ENCODE results near the gene AK5.

AK5 gene

DNA sequence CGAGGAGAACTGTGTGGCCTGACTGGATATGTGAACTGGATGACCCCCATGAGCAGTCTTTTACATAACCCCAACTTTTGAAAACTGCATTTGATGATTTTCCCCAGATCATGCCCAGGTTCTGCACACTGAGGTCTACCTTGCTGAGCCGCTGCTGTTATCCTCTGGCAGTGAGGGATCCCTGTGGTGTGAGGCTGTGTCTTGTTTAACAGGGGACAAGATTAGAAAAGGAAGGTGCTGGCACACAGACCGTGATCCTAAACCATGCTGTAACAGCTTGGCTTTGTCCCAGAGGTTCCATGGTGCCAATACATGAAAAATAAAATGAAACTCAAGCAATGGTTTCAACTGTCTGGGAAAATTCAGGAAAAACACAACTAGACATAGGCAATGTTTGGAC, 266.5 kb downstream of the AK5 start:
- no peak for DNase-seq
- in situ Hi-C loops (cut with MboI; ENCODE audit: low pct_unique_long_range_greater_than_20kb, low sequenced_read_pairs), result no loop called here

DNA sequence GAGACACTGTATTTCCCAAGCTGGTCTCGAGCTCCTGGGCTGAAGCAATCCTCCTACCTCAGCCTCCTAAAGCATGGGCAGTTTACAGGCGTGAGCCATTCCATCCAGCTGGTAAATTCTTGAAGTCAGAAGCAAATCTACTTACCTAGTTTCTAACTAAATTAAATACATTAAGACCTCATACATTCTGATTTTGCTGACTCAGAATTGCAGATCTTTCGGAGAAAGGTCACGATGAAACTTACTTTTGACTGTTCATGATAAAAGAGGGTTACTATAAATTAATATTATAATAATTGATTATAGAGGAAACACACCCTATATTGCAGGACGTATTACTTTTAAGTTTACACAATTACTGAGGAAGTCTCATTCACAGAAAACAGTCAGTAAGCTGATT, 268.3 kb downstream of the AK5 start:
- in situ Hi-C loops (cut with MboI; ENCODE audit: low pct_unique_long_range_greater_than_20kb, low sequenced_read_pairs), result no loop called here

DNA sequence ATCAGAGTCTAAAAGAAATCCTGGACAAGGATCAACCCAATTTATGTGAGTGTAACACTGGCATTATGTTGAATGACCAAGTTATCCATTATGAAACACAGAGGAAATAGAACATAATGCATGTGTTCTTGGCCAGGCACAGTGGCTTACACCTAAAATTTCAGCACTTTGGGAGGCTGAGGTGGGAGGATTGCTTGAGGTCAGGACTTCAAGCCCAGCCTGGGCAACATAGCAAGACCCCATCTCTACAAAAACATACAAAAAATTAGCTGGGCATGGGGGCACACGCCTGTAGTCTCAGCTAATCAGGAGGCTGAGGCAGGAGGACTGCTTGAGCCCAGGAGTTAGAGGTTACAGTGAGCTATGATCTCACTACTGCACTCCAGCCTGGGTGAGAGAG, 270.8 kb downstream of the AK5 start:
- in situ Hi-C loops (cut with MboI; ENCODE audit: low pct_unique_long_range_greater_than_20kb, low sequenced_read_pairs), result no loop called here

More for the DNA sequence above, 268.3 kb downstream of the AK5 start:
- no peak for DNase-seq

DNA sequence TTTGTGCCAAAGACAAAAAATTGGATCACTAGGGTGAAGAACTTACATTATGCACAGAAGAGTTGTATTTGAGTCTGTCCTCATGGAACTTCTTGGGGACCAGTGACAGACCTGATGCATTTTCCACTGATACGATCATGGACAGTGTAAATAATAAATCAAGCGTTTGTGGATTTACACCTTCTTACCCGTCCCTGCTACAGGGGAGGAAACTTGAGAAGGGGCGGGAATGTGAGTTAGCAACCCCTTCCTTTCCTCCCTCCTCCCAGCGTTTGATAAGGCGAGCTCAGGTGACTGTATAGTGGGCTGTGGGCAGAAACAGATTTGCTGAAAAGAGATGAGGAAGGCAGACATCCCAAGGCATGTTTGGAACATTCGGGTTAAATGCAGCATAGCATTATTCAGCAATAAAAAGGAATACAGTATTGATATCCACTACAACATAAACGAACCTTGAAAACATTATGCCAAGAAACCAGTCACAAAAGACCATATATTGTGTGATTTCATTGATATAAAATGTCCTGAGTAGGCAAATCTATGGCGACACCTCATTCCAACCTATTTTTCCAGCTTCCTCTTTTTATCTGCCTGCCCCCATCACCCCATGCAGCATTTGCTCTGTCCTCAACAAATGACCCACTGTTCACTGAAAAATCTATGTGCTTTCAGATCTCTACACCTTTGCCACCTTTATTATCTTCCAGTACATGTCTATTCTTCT, 271.9 kb downstream of the AK5 start:
- in situ Hi-C loops (cut with MboI; ENCODE audit: low pct_unique_long_range_greater_than_20kb, low sequenced_read_pairs), result no loop called here
- peak; percentile 30 for DNase-seq

More for the DNA sequence above, 270.8 kb downstream of the AK5 start:
- DNase-seq, result no peak

DNA sequence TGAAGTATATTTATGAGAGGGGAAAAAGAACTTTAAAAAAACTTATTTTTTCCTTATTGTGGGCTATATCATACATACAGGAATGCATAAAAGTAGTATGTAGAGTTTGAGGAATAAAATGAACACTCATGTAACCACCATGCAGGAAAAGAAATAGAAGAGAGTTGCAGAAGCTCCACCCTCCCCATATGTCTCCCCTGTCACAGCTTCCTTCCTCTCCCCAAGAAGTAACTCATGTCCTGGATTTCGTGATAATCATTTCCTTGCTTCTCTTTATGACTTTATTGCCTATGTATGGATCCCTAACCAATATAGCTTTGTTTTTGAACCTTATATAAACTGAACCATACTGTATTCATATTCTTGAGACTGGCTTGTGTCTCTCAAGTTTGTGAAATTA, 274.2 kb downstream of the AK5 start:
- in situ Hi-C loops (cut with MboI; ENCODE audit: low pct_unique_long_range_greater_than_20kb, low sequenced_read_pairs), result no loop called here
- peak; percentile 28 for DNase-seq

DNA sequence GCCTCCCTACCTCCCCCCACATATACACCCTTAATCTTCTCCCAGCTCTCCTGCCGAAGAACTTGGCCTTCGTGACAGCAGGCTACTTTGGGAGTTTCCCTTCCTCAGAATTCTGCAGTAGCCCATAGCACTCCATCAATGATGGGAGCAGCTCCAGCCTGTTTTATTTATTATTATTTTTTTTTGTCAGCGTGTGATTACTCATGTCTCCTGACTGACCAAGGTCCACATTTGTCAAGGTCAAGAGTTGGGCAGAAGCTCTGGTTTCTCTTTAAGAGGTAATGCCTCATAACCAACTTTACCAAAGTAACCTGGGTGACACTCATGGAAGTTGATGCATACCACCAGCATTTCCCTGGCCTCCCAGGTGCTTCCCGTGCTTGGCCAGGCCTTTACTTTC, 275.2 kb downstream of the AK5 start:
- in situ Hi-C loops (cut with MboI; ENCODE audit: low pct_unique_long_range_greater_than_20kb, low sequenced_read_pairs), result no loop called here
- no peak for DNase-seq

DNA sequence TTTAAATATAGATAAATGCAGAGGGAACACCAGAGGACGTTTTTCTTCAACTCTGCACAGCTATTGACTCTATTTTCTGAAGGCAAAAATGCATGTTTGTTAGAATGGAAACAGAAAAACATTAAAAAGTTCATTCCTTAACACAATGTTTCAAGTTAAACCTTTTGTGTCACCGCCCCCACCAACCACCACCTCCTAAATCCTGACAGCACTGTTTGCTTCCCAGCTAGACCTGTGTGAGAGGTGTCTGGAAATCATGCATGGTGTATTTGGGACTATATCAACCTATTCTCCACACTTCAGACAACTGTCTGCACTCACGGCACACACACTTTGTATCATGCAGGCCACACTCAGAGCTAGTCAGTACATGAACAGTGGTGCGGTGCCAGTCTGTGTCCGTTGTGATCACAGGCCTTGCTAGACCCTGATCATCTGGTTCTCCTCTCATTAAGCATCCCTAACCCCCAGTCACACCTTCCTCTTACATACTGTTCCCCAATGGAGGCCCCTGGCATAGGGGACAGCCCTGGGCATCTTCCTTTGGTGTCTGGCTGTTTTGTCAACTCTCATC, 276.9 kb downstream of the AK5 start:
- no peak for DNase-seq
- in situ Hi-C loops (cut with MboI; ENCODE audit: low pct_unique_long_range_greater_than_20kb, low sequenced_read_pairs), result no loop called here

DNA sequence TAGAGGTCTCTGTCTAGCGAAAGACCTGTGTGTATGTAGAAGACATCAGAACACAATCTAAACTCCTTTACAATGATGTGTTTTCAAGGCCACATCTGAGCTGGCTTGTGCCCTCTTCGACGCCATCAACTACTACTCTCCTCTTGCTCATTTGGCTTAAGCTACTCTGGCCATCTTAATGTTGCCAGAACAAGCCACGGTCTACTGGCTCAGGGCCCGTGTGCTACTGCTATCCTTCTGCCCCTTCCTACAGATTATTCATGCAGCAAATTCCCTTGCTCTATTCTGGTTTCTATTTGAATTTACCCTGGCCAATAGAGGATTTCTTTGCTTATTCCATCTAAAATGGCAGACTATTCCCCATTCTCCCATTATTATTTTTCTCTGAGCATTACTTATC, 278.9 kb downstream of the AK5 start:
- DNase-seq, result no peak
- in situ Hi-C loops (cut with MboI; ENCODE audit: low pct_unique_long_range_greater_than_20kb, low sequenced_read_pairs), result no loop called here

DNA sequence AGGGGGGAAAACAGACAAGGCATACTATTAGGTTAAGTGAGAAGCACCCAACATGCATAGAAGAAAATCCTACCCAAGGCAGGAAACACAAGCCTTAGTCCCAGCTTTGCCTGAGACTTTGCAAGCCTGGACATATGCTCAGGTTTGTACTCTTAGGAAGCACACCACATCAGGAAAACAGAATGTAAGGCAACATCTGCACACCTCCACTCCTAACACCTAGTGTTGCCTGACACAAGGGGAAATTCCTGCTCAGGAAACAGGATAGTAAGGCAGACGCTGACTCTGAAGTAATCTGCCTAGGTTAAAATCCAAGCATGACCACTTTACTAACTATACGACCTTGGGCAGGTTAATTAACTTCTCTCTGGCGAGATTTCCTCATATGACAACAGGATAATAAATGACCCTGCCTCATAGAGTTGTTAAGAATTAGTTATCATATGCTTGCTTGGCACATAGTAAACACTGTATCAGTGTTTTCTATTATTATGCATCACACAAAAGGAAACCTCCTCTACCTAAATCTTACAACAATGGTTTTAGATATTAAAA, 280.9 kb downstream of the AK5 start:
- no peak for DNase-seq
- in situ Hi-C loops (cut with MboI; ENCODE audit: low pct_unique_long_range_greater_than_20kb, low sequenced_read_pairs), result no loop called here

DNA sequence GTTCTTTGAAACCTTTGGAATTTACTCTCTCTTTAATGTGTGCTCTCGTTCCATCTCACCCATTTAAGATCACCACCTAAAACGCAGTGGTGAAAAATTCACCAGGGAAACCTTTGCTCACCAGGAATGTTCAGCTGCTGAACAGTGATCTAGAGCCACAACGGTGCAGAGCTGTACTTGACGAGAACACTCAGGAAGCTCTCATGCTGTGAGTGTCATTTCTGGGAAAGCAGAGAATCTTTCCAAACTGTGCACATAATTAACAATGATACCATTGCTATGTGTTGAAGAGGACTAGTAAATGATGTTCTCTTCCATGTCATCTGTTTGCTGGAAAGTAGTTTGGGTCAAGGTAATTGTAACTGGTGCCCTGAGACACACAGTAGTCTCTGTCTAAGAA, 283.5 kb downstream of the AK5 start:
- in situ Hi-C loops (cut with MboI; ENCODE audit: low pct_unique_long_range_greater_than_20kb, low sequenced_read_pairs), result no loop called here
- no peak for DNase-seq

DNA sequence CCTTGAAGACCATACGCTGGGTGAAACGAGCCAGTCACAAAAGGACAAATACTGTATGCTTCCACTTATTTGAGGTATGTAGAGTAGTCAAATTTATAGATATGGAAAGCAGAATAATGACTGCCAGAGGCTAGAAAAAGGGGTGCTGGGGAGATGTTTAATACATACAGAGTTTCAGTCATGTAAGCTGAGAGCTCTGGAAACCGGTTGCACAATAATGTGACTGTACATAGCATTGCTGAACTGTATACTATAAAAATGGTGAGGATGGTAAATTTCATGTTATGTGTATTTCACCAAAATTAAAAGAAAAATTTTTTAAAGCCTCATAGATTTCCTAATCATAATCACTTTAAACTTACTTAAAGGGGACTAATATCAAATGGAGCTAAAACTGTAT, 289.8 kb downstream of the AK5 start:
- in situ Hi-C loops (cut with MboI; ENCODE audit: low pct_unique_long_range_greater_than_20kb, low sequenced_read_pairs), result no loop called here
- no peak for DNase-seq

DNA sequence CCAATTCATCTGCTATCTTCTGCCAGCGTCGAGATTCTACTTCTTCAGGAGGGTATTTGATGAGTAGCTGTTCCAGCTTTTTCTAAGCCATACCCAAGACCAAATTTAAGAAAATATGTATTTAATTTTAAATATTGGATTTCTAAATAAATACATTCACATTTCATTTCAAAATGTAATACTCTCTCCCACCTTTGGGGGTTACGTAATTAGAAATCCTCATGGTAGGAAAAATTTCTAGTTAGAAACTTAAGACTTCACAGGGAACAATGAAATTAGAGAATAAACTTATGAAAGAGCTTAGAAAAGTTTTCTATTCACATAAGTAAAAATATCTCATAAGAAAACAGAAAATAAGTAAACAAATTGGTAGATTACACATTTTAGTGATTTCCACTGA, 297.7 kb downstream of the AK5 start:
- DNase-seq, result no peak
- in situ Hi-C loops (cut with MboI; ENCODE audit: low pct_unique_long_range_greater_than_20kb, low sequenced_read_pairs), result no loop called here

DNA sequence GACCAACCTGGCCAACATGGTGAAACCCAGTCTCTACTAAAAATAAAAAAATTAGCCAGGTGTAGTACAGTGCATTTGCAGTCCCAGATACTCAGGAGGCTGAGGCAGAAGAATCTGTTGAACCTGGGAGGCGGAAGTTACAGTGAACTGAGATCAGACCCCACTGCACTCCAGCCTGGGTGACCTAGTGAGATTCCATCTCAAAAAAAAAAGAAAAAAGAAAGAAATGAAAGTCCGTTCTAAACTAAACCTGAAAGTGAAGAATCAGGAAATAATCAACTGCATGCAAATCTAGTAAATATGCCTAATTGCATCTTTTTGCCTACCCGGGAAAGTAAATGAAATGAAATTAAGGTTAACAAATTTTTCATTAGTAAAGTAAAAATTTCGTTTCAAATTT, 301.1 kb downstream of the AK5 start:
- in situ Hi-C loops (cut with MboI; ENCODE audit: low pct_unique_long_range_greater_than_20kb, low sequenced_read_pairs), result no loop called here
- DNase-seq, result no peak

DNA sequence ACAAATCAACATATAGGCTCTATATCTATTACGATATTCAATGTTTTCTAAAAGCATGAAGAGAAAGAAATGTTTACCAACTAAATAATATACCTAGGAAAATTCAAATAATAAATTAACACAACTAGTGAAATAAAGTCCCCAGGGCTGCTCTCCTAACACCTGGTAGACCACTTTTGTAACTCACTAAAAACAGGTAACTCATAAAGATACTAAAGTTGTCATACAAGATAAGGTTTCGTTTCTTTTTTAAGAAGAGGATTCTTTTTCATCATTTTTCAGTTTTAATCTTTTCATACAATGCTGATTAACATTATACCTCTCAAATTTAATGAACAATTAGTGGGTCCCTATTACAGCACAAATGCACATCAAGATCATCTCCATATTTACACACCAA, 301.7 kb downstream of the AK5 start:
- in situ Hi-C loops (cut with MboI; ENCODE audit: low pct_unique_long_range_greater_than_20kb, low sequenced_read_pairs), result no loop called here

DNA sequence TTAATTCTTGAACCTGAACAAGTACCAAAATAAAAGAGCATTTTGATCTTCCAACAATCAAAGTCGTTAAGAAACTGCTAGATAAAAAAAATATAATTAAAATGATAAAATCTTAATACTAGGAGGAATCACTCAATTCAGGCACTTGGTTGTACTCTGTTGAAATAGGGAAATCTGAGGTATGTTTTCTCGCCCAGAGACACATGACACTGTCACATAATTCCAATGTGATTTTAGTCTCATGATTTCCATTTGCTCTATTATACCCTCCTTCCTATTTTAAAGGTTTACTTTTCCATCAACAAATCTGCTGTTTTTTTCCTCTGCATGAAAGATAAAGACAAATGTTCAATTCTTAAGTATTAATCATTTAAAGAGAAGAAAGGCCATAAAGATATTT, 303.1 kb downstream of the AK5 start:
- in situ Hi-C loops (cut with MboI; ENCODE audit: low pct_unique_long_range_greater_than_20kb, low sequenced_read_pairs), result no loop called here
- no peak for DNase-seq

More for the DNA sequence above, 301.7 kb downstream of the AK5 start:
- no peak for DNase-seq

DNA sequence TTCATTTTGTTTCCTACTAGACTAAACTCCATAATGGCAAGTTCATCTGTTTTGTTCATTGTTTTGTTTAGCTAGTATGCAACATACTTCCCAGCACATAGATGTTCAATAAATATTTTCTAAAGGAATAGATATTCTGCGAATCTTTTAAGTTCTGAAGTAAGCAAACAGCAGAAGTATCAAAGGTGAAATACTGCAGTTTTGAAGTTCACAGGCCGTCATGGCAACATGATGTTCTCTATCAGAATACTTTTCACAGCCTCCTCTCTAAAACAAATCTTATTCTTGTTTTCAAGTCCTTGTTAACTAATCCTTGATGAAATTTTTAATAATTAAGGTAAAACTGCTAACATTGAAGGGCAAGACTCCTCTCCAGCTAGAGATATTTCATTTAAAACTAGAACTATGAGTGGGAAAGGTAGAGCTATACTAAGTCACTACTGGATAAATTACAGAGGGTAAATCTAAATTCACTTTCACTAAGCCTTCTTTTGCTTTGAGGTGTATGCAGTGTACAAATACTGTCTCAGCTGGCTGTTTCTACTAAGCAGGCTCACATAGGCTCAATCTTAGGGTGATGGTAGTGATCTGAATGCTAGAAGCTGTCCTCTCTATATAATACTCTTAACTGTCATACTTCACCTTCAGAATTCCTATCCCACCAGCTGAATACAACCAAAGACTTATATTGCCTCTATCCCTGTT, 303.9 kb downstream of the AK5 start:
- DNase-seq, result no peak
- in situ Hi-C loops (cut with MboI; ENCODE audit: low pct_unique_long_range_greater_than_20kb, low sequenced_read_pairs), result no loop called here

DNA sequence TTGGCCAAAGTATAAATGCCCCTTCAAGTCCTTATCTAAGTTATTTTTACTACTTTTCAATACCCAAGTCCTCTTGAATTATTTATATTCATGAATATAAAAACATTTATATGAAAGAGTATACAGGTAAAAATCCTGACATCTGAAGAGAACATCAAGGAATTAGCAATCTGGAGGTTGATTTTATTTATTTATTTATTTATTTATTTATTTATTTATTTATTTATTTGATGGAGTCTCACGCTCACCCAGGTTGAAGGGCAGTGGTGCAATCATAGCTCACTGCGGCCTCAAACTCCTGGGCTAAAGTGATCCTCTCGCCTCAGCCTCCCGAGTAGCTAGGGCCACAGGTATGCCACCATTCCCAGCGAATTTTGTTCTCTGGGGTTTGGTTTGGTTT, 307.4 kb downstream of the AK5 start:
- in situ Hi-C loops (cut with MboI; ENCODE audit: low pct_unique_long_range_greater_than_20kb, low sequenced_read_pairs), result no loop called here
- no peak for DNase-seq

DNA sequence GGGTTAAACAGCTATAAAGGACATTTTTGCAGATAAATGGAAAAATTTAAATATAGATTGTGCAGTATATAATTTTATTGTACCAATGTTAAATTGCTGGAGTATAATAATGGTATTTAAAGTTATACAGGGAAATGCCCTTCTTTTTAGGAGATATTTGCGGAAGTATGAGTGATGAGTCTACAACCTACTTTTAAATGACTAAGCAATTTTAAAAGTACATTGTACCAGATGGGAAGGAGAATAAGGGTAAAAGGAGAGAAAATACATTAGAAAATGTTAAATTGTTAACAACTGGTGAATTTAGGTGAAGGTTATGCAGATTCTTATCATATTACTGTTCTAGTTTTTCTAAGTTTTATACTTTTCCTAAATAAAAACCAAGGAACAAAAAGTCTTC, 308.8 kb downstream of the AK5 start:
- in situ Hi-C loops (cut with MboI; ENCODE audit: low pct_unique_long_range_greater_than_20kb, low sequenced_read_pairs), result no loop called here
- peak; percentile 18 for DNase-seq

DNA sequence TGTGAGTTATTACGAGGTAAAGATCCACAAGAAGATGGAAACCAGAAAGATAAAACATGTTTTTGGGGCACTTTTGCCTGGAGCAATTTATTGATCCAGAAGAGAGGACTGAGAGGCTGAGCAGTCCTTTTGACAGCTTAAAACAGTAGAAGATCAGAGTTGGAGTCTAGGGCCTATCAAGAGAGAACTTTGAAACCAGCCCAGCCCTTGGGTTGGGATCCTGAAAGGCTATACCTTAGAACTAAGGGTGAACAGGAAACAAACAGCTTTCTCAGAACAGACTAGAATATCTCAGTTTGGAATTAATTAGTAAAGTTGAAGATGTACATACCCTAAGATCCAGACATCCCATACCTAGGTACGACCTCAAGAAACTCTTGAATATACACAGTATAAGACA, 311.1 kb downstream of the AK5 start:
- DNase-seq, result no peak
- in situ Hi-C loops (cut with MboI; ENCODE audit: low pct_unique_long_range_greater_than_20kb, low sequenced_read_pairs), result no loop called here

DNA sequence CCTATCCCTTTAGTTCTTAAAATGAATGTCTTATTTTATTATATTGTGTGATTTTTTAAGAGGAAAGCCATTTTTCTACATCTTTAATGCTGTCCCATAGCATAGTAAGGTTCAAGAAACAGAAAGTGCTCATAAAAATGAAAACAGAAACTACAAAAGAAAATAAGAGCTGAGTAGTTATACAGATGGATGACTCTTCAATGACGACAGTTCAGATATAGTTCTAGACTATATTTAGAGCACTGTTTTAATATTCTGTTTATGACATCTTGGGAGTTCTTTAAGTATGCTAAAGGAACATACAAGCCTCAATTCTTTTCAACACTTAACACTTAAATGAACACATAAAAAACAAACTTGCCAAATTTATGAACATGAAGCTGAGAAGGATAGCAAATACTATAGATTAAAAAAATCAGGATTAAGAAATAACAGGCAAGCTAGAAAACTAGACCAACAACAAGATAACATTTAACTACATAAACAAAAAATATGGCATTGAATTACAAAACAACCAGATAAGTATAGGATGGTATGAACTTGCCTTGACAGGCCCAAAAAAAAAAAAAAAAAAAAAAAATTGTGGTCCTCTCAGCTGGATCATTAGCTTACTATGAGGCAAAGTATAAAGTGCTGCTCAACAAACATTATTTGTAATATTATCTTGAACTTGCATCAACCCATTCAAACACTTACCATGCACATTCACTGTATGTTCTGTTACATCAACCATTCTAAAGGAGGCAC, 312.7 kb downstream of the AK5 start:
- in situ Hi-C loops (cut with MboI; ENCODE audit: low pct_unique_long_range_greater_than_20kb, low sequenced_read_pairs), result no loop called here
- DNase-seq, result no peak

All from KBM-7 (cell line).